Endothelial cell of umbilical vein (primary cell): ENCODE results near the gene CABP5.

ENCODE experiments used
- CTCF ChIP-seq, 2 donors: IDR thresholded peaks; 1 replicate in 1 of 2; 2 replicates in 1 of 2; pipeline ENCODE4 v1.5.1; 2011; ENCODE audit warnings: low read length in 2 of 2, mild to moderate bottlenecking in 2 of 2, moderate library complexity in 2 of 2, control low read depth in 1 of 2, inconsistent platforms in 1 of 2, low read depth in 1 of 2; ENCODE audit not compliant: insufficient read depth in 1 of 2; ENCODE audit errors: extremely low read depth in 1 of 2
- EZH2 ChIP-seq: IDR thresholded peaks from 2 replicates; pipeline ENCODE4 v1.6.1; 2012; ENCODE audit warnings: borderline replicate concordance, low read depth, mild to moderate bottlenecking, moderate library complexity, low read length, inconsistent platforms; ENCODE audit not compliant: severe bottlenecking
- FOS ChIP-seq: IDR thresholded peaks from 2 replicates; pipeline ENCODE4 v1.6.1; 2011; ENCODE audit warnings: mild to moderate bottlenecking, low read length, moderate library complexity, borderline replicate concordance; ENCODE audit not compliant: insufficient read depth
- JUN ChIP-seq: IDR thresholded peaks from 2 replicates; pipeline ENCODE4 v1.6.1; 2011; ENCODE audit warnings: borderline replicate concordance, low read depth; ENCODE audit not compliant: insufficient read length, insufficient read depth
- MYC ChIP-seq: IDR thresholded peaks from one replicate; pipeline ENCODE4 v1.6.1; 2011; ENCODE audit warnings: mild to moderate bottlenecking, low read depth, low read length
- POLR2A ChIP-seq: IDR thresholded peaks from 2 replicates; pipeline ENCODE4 v1.6.1; 2012; ENCODE audit warnings: low read depth, mild to moderate bottlenecking, control low read depth, low read length
- POLR2AphosphoS5 ChIP-seq: IDR thresholded peaks from 2 replicates; pipeline ENCODE4 v1.6.1; 2012; ENCODE audit warnings: low read depth, mild to moderate bottlenecking, control low read depth, low read length, moderate library complexity; ENCODE audit not compliant: insufficient read depth
- TF ChIP-seq, protein P1 (sequence below): IDR thresholded peaks from 2 replicates; pipeline ENCODE4 v1.6.1; 2011; ENCODE audit not compliant: insufficient read depth, insufficient read length

DNA sequence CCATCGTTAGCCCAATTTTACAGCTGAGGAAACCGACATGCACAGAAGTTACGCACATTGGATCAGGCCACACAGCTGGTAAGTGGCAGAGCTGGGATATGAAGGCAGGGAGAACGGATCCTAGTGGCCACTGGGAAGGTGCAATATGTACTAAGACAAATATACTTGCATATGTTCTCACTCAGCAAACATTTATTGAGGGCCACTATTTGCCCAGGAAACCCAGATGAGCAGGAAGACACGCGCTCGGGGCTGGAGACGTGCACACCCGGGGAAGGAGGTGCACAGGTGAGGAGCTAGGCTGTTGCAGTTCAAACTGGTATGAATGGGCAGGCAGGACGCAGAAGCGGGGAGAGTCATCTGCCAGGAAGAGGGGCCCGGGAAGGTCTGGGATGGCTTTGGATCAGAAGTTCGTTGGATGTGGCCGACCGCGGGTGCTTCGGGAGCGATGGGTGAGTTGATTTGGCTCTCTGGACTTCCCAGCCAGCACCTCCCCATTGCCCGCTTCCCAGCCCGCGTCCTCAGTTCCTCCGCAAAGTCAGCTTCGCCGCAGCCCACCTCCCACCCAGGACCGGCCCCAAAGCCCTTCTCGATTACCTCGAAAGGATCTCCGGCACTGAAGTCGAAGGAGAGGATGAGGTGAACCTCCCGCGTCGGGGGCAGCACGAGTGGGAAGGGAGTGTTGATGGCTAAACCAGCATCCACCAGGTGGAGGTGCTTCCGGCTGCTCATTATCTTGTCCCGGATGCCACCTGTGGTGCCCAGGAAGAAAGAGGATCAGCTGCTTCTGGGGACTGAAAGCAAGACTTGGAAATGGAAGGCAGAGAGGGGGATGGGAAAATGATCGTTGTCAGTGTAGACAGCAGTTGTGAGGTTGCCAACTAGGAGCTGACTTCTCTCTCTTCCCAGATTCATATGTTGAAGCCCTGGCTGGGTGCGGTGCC lies 17.8 kb upstream of the CABP5 start:
- no peak for TF ChIP-seq POLR2A
- no peak for TF ChIP-seq FOS
- TF ChIP-seq MYC: no peak
- TF ChIP-seq CTCF (IDR thresholded peaks at IDR 0.05; ENCODE audit: extremely low read depth in 1 of 2, insufficient read depth in 1 of 2, low read depth in 1 of 2, low read length in 2 of 2): no peak
- TF ChIP-seq EZH2: no peak
- TF ChIP-seq POLR2AphosphoS5: no peak
- TF ChIP-seq JUN: no peak
- TF ChIP-seq, protein P1, sequence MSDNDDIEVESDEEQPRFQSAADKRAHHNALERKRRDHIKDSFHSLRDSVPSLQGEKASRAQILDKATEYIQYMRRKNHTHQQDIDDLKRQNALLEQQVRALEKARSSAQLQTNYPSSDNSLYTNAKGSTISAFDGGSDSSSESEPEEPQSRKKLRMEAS: no peak
